ENCODE data around the gene OSBPL7. TPM values are rescaled to one million over a fixed set of nuclear protein-coding genes. Genes with fewer than 3 reads are reported as not detected.
A peak's percentile ranks its signal among the peaks of the same experiment; 100 is the strongest.

OSBPL7 gene
- total and polyA plus RNA-seq, 2 of the 8 experiments (the other 6 are each of a cell fraction or from before 2014, with no cell fraction given): 7.2 to 8.9 TPM

GRCh38 chr17:47839071-47839470, 17.5 kb upstream of the OSBPL7 start:
- FAIRE-seq (no peak), DNase-seq (ENCODE audit: low read depth in 1 of 2, low spot score in 2 of 2) (no peak)
- WGBS, 2 experiments (ENCODE audit: extremely low coverage in 1 of 2, insufficient coverage in 1 of 2, insufficient read length in 1 of 2, insufficient replicate concordance in 2 of 2, low coverage in 1 of 2, low lambda C conversion rate in 2 of 2, missing lambda C conversion rate in 1 of 2): 87% methylated on average over 5 of the region's 5 CpGs; no CpG with 5 or more reads in 1 of the 2 experiments
- Histone ChIP-seq H3K9me3 (ENCODE audit: insufficient read depth in 2 of 2, low read depth in 1 of 2, low read length in 1 of 2) (no peaks in the 10 kb centered on the region), H2BK15ac (ENCODE audit: low read length) (no peak overlapping the region), H2BK120ac (replicated peaks; ENCODE audit: low read depth, low read length) (no peak overlapping the region), H4K20me1 (replicated peaks in 1 of 2; ENCODE audit: control insufficient read depth in 1 of 2, insufficient read depth in 2 of 2, low read length in 2 of 2) (peaks cover 0 to 2% of the 10 kb centered on the region in 2 experiments), H3K27me3 (replicated peaks in 1 of 4; ENCODE audit: control insufficient read depth in 3 of 4, extremely low read depth in 1 of 4, insufficient read depth in 3 of 4, low read length in 3 of 4) (peaks cover 0 to under 1% (median under 1%) of the 10 kb centered on the region in 4 experiments; a peak in 1 of 7 replicates), H3K4me2 (ENCODE audit: insufficient read depth in 1 of 2, low read depth in 2 of 2, low read length in 2 of 2) (no peak overlapping the region), H3K36me3 (ENCODE audit: control insufficient read depth in 2 of 4, insufficient read depth in 4 of 4, low read length in 3 of 4) (peaks cover 0 to 9% (median 1%) of the 10 kb centered on the region in 4 experiments; a peak in 4 of 8 replicates), H4K5ac (ENCODE audit: insufficient read length, low read depth, low read length) (no peak overlapping the region), H4K91ac (replicated peaks; ENCODE audit: insufficient read length, low read length) (no peak overlapping the region), H3K18ac (ENCODE audit: extremely low read depth, low read length) (no peak overlapping the region), H3K4ac (replicated peaks; ENCODE audit: insufficient read length, low read depth, low read length) (no peak overlapping the region), H3K23ac (ENCODE audit: insufficient read length) (no peak overlapping the region), H3K79me1 (ENCODE audit: low read depth, low read length) (no peaks in the 10 kb centered on the region), H2AFZ (ENCODE audit: low read length) (no peak overlapping the region), H3K9ac (replicated peaks in 1 of 4; ENCODE audit: extremely low read depth in 1 of 4, low read depth in 3 of 4, low read length in 3 of 4) (no peak overlapping the region), H2BK12ac (ENCODE audit: low read depth, low read length) (no peak overlapping the region), H3K27ac (ENCODE audit: low read depth, low read length) (no peak overlapping the region), H3K23me2 (ENCODE audit: low read depth, low read length) (peaks cover 2% of the 10 kb centered on the region; the same call in 1 of the 2 replicates), H2BK5ac (ENCODE audit: low read depth, low read length) (no peak overlapping the region), H2AK5ac (ENCODE audit: low read depth, low read length) (no peak overlapping the region), H3K56ac (replicated peaks; ENCODE audit: insufficient read length, low read depth, low read length) (no peak overlapping the region), H4K8ac (ENCODE audit: extremely low read depth, insufficient read depth, low read length) (0 out of 2 replicates have a peak overlapping the region, but pooled peaks have one; percentile 41), H3K4me1 (replicated peaks in 1 of 4; ENCODE audit: control insufficient read depth in 3 of 4, insufficient read depth in 4 of 4, low read length in 3 of 4) (peaks cover 0 to 18% (median 7%) of the 10 kb centered on the region in 4 experiments; a peak in 5 of 7 replicates), H3K79me2 (ENCODE audit: control insufficient read depth in 1 of 2, insufficient read depth in 2 of 2, low read length in 2 of 2) (no peaks in the 10 kb centered on the region), H3K14ac (ENCODE audit: insufficient read length) (no peak overlapping the region), H3K4me3 (ENCODE audit: extremely low read depth in 1 of 4, insufficient read depth in 2 of 4, low read depth in 3 of 4, low read length in 4 of 4) (no peak overlapping the region), H2BK20ac (ENCODE audit: low read length) (no peak overlapping the region)
- ChIA-PET CTCF (ENCODE audit: partially characterized antibody) (interaction anchor here (0.7 to 33.0 kb wide), 5 partner anchors 9 to 207 kb away, joined by 3 to 1206 read pairs (median 246); partner anchors contain the start of genes PNPO, PRR15L, SP2 and SP6), POLR2A (ENCODE audit: partially characterized antibody) (no interaction called here)
- TF ChIP-seq CTBP2 (IDR thresholded peaks at IDR 0.05; ENCODE audit: borderline replicate concordance, insufficient read depth, insufficient read length, low read length): no peak
- no peak for TF ChIP-seq TCF12 (IDR thresholded peaks at IDR 0.05; ENCODE audit: low read depth, low read length)
- no peak for TF ChIP-seq BCL11A (IDR thresholded peaks at IDR 0.05; ENCODE audit: low read depth in 2 of 2, low read length in 2 of 2)
- TF ChIP-seq NANOG (IDR thresholded peaks at IDR 0.05; ENCODE audit: insufficient read depth, low read depth, low read length, poor library complexity, severe bottlenecking): no peak
- TF ChIP-seq SP1 (IDR thresholded peaks at IDR 0.05; ENCODE audit: low read depth, low read length): no peak
- TF ChIP-seq SP4 (IDR thresholded peaks at IDR 0.05; ENCODE audit: low read length): no peak
- no peak for TF ChIP-seq RFX5 (IDR thresholded peaks at IDR 0.05; ENCODE audit: borderline replicate concordance, low read depth, low read length)
- TF ChIP-seq BACH1 (IDR thresholded peaks at IDR 0.05; ENCODE audit: low read length): no peak
- no peak for TF ChIP-seq MAX (IDR thresholded peaks at IDR 0.05)
- TF ChIP-seq SIN3A (conservative IDR thresholded peaks at IDR 0.05 in 1 of 2, IDR thresholded peaks at IDR 0.05 in 1 of 2; ENCODE audit: low read depth in 1 of 2, low read length in 2 of 2): no peak
- TF ChIP-seq BRCA1 (IDR thresholded peaks at IDR 0.05; ENCODE audit: low read depth, low read length): no peak
